Parathyroid adenoma (tissue), 2 donors: Measurements from ENCODE around the gene ETV1.

Experiments
- H2AFZ ChIP-seq: fragments of 300-600 bp; sonication (generic); one replicate; pipeline ENCODE4 v1.7.0; 2017; ENCODE audit warnings: antibody characterized with exemption, mild to moderate bottlenecking
- H3K27ac ChIP-seq: fragments of 300-600 bp; sonication (generic); one replicate; pipeline ENCODE4 v1.7.0; 2017
- H3K27me3 ChIP-seq: fragments of 300-600 bp; sonication (generic); one replicate; pipeline ENCODE4 v1.7.0; 2017; ENCODE audit warnings: low read length; ENCODE audit not compliant: control insufficient read depth, insufficient read depth
- H3K36me3 ChIP-seq: fragments of 300-600 bp; sonication (generic); one replicate; pipeline ENCODE4 v1.7.0; 2017; ENCODE audit warnings: low read length; ENCODE audit not compliant: control insufficient read depth, insufficient read depth
- H3K4me1 ChIP-seq: fragments of 300-600 bp; sonication (generic); one replicate; pipeline ENCODE4 v1.7.0; 2017; ENCODE audit warnings: control low read depth
- H3K4me2 ChIP-seq: fragments of 300-600 bp; sonication (generic); one replicate; pipeline ENCODE4 v1.7.0; 2017; ENCODE audit warnings: low read length
- H3K4me3 ChIP-seq: fragments of 300-600 bp; sonication (generic); one replicate; pipeline ENCODE4 v1.7.0; 2017; ENCODE audit warnings: low read depth, low read length
- H3K79me2 ChIP-seq: fragments of 300-600 bp; sonication (generic); one replicate; pipeline ENCODE4 v1.7.0; 2017; ENCODE audit warnings: control low read depth
- H3K9ac ChIP-seq: fragments of 300-600 bp; sonication (generic); one replicate; pipeline ENCODE4 v1.7.0; 2017; ENCODE audit warnings: mild to moderate bottlenecking
- H3K9me3 ChIP-seq: fragments of 300-600 bp; sonication (generic); one replicate; pipeline ENCODE4 v1.7.0; 2017; ENCODE audit warnings: low read length; ENCODE audit not compliant: control insufficient read depth
- CTCF ChIP-seq: fragments of 300-600 bp; sonication (generic); IDR thresholded peaks from one replicate; pipeline ENCODE4 v1.7.0; 2017; ENCODE audit warnings: antibody characterized with exemption, mild to moderate bottlenecking
- donor health status: primary hyperparathyroidism.

ETV1 gene

GRCh38 chr7:13849163-13849892 is 140.1 kb downstream of the ETV1 start:
- Histone ChIP-seq H2AFZ (no peak overlapping the region), H3K4me2 (no peak overlapping the region), H3K9me3 (no peaks in the 10 kb centered on the region), H3K4me1 (no peaks in the 10 kb centered on the region), H3K27ac (no peak overlapping the region), H3K9ac (no peak overlapping the region), H3K36me3 (no peaks in the 10 kb centered on the region), H3K79me2 (no peaks in the 10 kb centered on the region), H3K4me3 (no peak overlapping the region), H3K27me3 (no peaks in the 10 kb centered on the region)
- TF ChIP-seq CTCF, result no peak

GRCh38 chr7:13848681-13849131 is 140.8 kb downstream of the ETV1 start:
- no peak for TF ChIP-seq CTCF
- no peaks in the 10 kb centered on the region for H3K27me3 ChIP-seq

GRCh38 chr7:13846386-13846785 is 143.1 kb downstream of the ETV1 start:
- H3K9me3 ChIP-seq, result no peaks in the 10 kb centered on the region
- no peak overlapping the region for H3K4me3 ChIP-seq
- no peak overlapping the region for H3K27ac ChIP-seq
- no peaks in the 10 kb centered on the region for H3K36me3 ChIP-seq
- H2AFZ ChIP-seq, result no peak overlapping the region
- H3K9ac ChIP-seq, result no peak overlapping the region
- no peaks in the 10 kb centered on the region for H3K27me3 ChIP-seq
- no peak for TF ChIP-seq CTCF
- H3K4me1 ChIP-seq, result no peaks in the 10 kb centered on the region
- no peaks in the 10 kb centered on the region for H3K79me2 ChIP-seq
- no peak overlapping the region for H3K4me2 ChIP-seq

More at GRCh38 chr7:13848681-13849131, 140.8 kb downstream of the ETV1 start:
- Histone ChIP-seq H3K36me3 (no peaks in the 10 kb centered on the region), H2AFZ (no peak overlapping the region), H3K9me3 (no peaks in the 10 kb centered on the region), H3K4me1 (no peaks in the 10 kb centered on the region), H3K27ac (no peak overlapping the region), H3K4me2 (no peak overlapping the region), H3K79me2 (no peaks in the 10 kb centered on the region), H3K9ac (no peak overlapping the region), H3K4me3 (no peak overlapping the region)

- Histone ChIP-seq H2AFZ (no peak overlapping the region), H3K27me3 (no peaks in the 10 kb centered on the region), H3K79me2 (no peaks in the 10 kb centered on the region), H3K4me3 (no peak overlapping the region), H3K4me2 (no peak overlapping the region), H3K27ac (no peak overlapping the region), H3K36me3 (no peaks in the 10 kb centered on the region), H3K9ac (no peak overlapping the region), H3K4me1 (no peaks in the 10 kb centered on the region), H3K9me3 (no peaks in the 10 kb centered on the region)
- no peak for TF ChIP-seq CTCF
Measured at GRCh38 chr7:13845601-13846000, 143.9 kb downstream of the ETV1 start.

- Histone ChIP-seq H3K27me3 (no peaks in the 10 kb centered on the region), H3K4me2 (no peak overlapping the region), H3K9ac (no peak overlapping the region), H3K4me1 (no peaks in the 10 kb centered on the region), H3K27ac (no peak overlapping the region), H3K79me2 (no peaks in the 10 kb centered on the region), H3K36me3 (no peaks in the 10 kb centered on the region), H2AFZ (no peak overlapping the region), H3K4me3 (no peak overlapping the region), H3K9me3 (no peaks in the 10 kb centered on the region)
- TF ChIP-seq CTCF, result no peak
Measured at GRCh38 chr7:13844954-13845353, 144.5 kb downstream of the ETV1 start.
